H1 (cell line): ENCODE results near the gene MRPL3.

Source experiments
- CHD1 ChIP-seq: IDR thresholded peaks from 2 replicates; pipeline ENCODE4 v1.6.1; 2012; ENCODE audit warnings: low read depth, low read length, improper control_type of control experiment
- CTCF ChIP-seq, 3 experiments: IDR thresholded peaks; 1 replicate in 2 of 3; 2 replicates in 1 of 3; pipeline versions ENCODE4 v1.5.1 to v1.6.1; 2011; ENCODE audit warnings: low read length in 3 of 3, mild to moderate bottlenecking in 3 of 3, inconsistent platforms in 2 of 3, low read depth in 1 of 3, moderate library complexity in 1 of 3; ENCODE audit not compliant: insufficient read depth in 1 of 3; ENCODE audit errors: control extremely low read depth in 1 of 3
- EP300 ChIP-seq, 2 experiments: IDR thresholded peaks; 1 replicate in 1 of 2; 2 replicates in 1 of 2; pipeline ENCODE4 v1.6.1; 2011 to 2012; ENCODE audit warnings: low read depth in 2 of 2, low read length in 2 of 2, mild to moderate bottlenecking in 2 of 2, borderline replicate concordance in 1 of 2, inconsistent platforms in 1 of 2, moderate library complexity in 1 of 2

- TF ChIP-seq CHD1 (no peak), CTCF (IDR thresholded peaks at IDR 0.05; ENCODE audit: control extremely low read depth in 1 of 3, insufficient read depth in 1 of 3, low read depth in 1 of 3, low read length in 3 of 3) (no peak), EP300 (IDR thresholded peaks at IDR 0.05; ENCODE audit: borderline replicate concordance in 1 of 2, low read depth in 2 of 2, low read length in 2 of 2) (no peak)
Measured at GRCh38 chr3:131540821-131541220, 38.0 kb upstream of the MRPL3 start.
